Breast epithelium (tissue), 3 donors: ENCODE data around the gene TRIM65.

Experiments
- CTCF ChIP-seq, 3 donors: fragments of 450-650 bp; IDR thresholded peaks; one replicate each; pipeline ENCODE4 v1.5.1; 2016 to 2017; ENCODE audit warnings: antibody characterized with exemption in 3 of 3, mild to moderate bottlenecking in 3 of 3, moderate library complexity in 3 of 3
- POLR2AphosphoS5 ChIP-seq, 3 donors: sonication (generic); formaldehyde crosslinking; IDR thresholded peaks; one replicate each; pipeline ENCODE4 v1.6.1; 2017; ENCODE audit warnings: antibody characterized with exemption in 3 of 3

GRCh38 chr17:75885431-75885830 is 11.3 kb downstream of the TRIM65 start:
- TF ChIP-seq POLR2AphosphoS5 (IDR thresholded peaks at IDR 0.05) (no peak), CTCF (IDR thresholded peaks at IDR 0.05) (no peak)
